ENCODE data around the gene OR5H15.
"Not testable (repeated sequence)": the region's sequence is repeated elsewhere in the genome, so short reads cannot be mapped to it uniquely, and the experiment has no call there.

OR5H15 gene

DNA sequence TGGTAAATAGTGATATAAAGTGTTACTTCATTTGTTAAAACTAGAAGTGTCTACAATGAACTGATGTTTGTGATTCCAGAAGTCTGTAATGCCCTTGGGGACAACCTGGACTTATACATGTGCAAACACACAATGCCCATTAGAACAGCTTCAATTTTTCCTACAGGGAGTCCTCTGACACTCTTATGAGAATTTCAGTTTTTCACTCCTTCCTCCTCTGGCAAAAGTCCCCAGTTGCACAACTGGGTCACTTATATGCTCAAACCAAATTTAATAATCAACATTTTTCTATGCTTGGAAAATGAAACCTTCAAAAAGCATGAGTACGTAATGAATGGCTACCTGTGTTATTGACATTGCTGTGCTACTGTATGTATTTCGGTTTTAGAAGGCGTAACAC lies at the start of gene OR5H15:
OR5H15 (plus strand) TSS at position 301 of the 400 bp plus-strand sequence. CDS start 2,004 bp downstream, outside the sequence.
- Mint-ChIP-seq H3K4me3 (no peak within 1 kb of the TSS), H3K27me3 (peaks cover 8% of the 10 kb centered on the region), H3K9me3 (no peaks in the 10 kb centered on the region), H3K4me1 (no peaks in the 10 kb centered on the region), H3K27ac (no peak within 1 kb of the TSS)
- no peak for ATAC-seq
- DNase-seq: no peak

DNA sequence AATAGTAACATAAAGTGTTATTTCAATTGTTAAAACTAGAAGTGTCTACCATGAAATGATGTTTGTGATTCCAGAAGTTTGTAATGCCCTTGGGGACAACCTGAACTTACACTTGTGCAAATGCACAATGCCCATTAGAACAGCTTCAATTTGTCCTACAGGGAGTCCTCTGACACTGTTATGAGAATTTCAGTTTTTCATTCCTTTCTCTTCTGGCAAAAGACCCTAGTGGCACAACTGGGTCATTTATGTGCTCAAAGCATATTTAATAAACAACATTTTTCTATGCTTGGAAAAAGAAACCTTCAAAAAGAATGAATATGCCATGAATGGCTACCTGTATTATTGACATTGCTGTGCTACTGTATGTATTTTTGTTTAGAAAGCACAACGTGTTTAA lies 36.1 kb upstream of the OR5H15 start, which contains the start of gene OR5H1:
OR5H1 (plus strand) TSS at position 301 of the 400 bp plus-strand sequence. CDS start 1,977 bp downstream, outside the sequence.
- Mint-ChIP-seq H3K27ac (no peak within 1 kb of the TSS), H3K4me3 (no peak within 1 kb of the TSS), H3K27me3 (no peaks in the 10 kb centered on the region), H3K9me3 (no peaks in the 10 kb centered on the region), H3K4me1 (no peaks in the 10 kb centered on the region)
- DNase-seq (no peak), ATAC-seq (no peak)

DNA sequence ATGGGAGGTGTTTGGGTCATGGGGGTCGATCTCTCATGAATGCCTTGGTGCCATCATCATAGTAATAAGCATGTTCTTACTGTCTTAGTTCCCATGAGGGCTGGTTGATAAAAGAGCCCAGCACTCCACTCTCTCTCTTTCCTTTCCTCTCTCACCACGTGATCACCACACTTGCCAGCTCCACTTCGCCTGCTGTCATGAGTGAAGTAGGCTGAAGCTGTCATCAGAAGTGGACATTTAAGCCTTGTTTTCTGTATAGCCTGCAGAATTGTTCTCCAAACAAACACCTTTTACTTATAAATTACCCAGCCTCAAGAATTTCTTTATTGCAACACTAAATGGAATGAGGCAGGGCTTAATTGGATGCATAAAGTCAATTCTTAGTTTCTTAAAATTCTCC lies 29.9 kb upstream of the OR5H15 start:
- ATAC-seq (no peak), DNase-seq (no peak)
- no peaks in the 10 kb centered on the region for H3K4me1 Mint-ChIP-seq
- no peak overlapping the region for H3K27ac Mint-ChIP-seq
- no peaks in the 10 kb centered on the region for H3K27me3 Mint-ChIP-seq
- H3K9me3 Mint-ChIP-seq: no peaks in the 10 kb centered on the region
- H3K4me3 Mint-ChIP-seq: no peak overlapping the region

DNA sequence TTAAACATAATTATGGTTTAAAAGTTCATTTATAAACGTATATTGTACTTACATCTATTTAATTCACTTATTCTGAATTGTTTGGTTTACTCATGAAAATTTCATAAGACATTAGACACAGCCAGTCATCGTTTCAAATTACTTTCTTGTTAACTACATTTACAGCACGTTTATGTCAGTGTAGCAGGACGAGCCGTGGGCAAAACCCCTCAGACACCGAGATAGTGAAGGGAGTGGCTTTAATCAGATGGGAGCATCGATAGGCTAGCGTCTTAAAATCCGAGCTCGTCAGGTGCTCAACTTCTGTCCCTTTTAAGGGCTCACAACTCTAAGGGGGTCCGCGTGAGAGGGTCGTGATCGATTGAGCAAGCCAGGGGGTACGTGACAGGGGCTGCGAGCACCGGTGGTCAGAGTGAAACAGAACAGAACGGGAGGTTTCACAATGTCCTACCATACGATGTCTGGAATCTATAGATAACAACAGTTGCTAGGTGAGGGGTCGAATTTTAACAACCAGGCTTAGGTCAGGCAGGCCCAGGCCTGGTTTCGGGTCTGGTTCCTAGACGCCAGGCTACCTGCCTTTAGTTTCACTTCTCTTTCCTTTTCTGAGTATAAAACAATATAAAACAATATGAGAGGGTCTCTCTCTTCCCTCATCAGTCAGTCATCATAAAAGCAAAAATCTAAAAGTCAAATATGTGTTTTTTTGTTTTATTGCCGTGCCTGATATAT lies 28.5 kb upstream of the OR5H15 start:
- not testable (repeated sequence) for H3K9me3 Mint-ChIP-seq, DNase-seq, H3K4me1 Mint-ChIP-seq, H3K27ac Mint-ChIP-seq, H3K4me3 Mint-ChIP-seq, H3K27me3 Mint-ChIP-seq, ATAC-seq

DNA sequence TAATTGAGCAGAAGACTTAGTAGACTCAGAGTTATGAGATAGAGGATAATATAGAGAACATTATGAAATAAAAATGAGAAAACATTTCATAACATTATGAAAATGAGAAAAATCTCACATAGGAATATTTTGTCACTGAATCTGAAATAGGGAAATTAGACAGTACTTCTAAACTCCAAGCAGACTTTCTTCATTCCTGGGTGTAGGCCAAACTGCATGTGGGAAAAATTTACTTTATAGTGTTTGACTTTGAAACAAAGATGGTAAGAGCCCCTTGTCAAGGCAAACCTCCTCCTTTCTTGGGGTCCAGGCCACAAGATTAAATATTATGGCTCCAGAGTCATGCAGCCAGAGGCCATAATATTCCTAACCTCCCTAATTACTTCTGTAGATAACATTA lies 26.0 kb upstream of the OR5H15 start:
- Mint-ChIP-seq H3K9me3 (no peaks in the 10 kb centered on the region), H3K4me3 (no peak overlapping the region), H3K4me1 (no peaks in the 10 kb centered on the region), H3K27ac (no peak overlapping the region), H3K27me3 (peaks cover 5% of the 10 kb centered on the region)
- ATAC-seq (no peak), DNase-seq (no peak)

DNA sequence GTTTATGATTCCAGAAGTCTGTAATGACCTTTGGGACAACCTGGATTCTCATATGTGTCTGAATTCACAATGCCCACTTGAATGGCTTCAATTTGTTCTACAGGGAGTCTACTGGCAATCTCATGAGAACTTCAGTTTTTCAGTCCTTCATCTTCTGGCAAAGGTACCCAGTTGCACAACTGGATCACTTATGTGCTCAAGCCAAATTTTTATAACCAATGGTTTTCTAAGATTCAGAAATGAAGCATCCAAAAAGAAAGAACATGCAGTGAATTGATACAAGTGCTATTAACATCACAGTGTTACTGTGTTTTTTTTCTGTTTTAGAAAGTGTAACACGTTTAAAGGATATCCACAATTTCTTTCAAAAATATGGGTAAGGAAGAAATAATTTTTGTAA lies 19.3 kb upstream of the OR5H15 start, which contains the start of gene OR5H14:
OR5H14 (plus strand) TSS at position 301 of the 400 bp plus-strand sequence. CDS start 1,907 bp downstream, outside the sequence.
- Mint-ChIP-seq H3K4me1 (no peaks in the 10 kb centered on the region), H3K27ac (peak within 1 kb of the TSS in 1 of 2 donors; percentile 80), H3K27me3 (peaks cover 8% of the 10 kb centered on the region), H3K9me3 (peaks cover 1 to 4% of the 10 kb centered on the region in 2 donors), H3K4me3 (no peak within 1 kb of the TSS)
- ATAC-seq (no peak), DNase-seq (no peak)

DNA sequence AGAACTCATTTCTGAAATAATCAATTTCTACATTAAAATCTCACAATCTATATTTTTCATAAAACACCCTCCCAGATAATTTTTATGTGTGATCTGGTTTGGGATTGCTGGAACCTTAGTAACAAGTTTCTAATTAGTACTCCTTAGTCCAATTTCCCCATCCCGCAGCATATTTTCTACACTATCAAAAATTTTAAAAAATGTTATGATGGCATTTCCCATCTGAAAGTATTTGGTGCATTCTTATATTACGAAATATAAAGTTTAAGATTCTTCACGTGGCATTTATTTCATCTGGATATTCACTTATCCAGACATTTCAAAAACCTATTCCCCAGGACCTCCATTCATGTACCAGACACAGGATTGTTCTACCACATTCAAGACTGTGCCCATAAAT lies 17.7 kb upstream of the OR5H15 start:
- H3K4me1 Mint-ChIP-seq: no peaks in the 10 kb centered on the region
- H3K27ac Mint-ChIP-seq: no peak overlapping the region
- ATAC-seq (no peak), DNase-seq (no peak)
- no peak overlapping the region for H3K4me3 Mint-ChIP-seq
- H3K27me3 Mint-ChIP-seq: peaks cover 12% of the 10 kb centered on the region
- H3K9me3 Mint-ChIP-seq: peaks cover 4 to 7% of the 10 kb centered on the region in 2 donors

DNA sequence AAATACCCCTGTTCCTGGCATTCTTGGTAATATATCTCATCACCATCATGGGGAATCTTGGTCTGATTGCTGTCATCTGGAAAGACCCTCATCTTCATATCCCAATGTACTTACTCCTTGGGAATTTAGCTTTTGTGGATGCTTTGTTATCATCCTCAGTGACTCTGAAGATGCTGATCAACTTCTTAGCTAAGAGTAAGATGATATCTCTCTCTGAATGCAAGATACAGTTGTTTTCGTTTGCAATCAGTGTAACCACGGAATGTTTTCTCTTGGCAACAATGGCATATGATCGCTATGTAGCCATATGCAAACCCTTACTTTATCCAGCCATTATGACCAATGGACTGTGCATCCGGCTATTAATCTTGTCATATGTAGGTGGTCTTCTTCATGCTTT lies 17.0 kb upstream of the OR5H15 start:
- H3K27ac Mint-ChIP-seq, ATAC-seq, H3K4me1 Mint-ChIP-seq, H3K9me3 Mint-ChIP-seq, DNase-seq, H3K27me3 Mint-ChIP-seq, H3K4me3 Mint-ChIP-seq: not testable (repeated sequence)

DNA sequence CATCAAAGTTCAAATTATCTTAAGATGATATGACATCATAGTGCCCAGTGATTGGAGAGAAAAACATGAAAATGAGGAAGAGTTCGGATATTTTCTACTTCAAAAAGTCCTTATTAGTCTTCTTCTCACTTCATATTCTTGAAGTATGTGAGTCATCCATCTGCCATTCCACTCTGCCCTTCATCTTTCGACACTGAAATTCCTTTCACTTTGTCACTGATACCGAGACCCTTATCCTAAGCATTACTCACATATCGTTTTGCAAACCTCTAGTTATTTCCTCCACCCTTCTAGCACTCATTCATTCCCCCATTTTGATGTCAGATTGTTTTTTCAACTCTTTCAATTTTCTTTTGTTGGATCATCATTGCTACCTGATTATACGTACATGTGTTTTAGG lies 15.3 kb upstream of the OR5H15 start:
- DNase-seq: no peak
- H3K27ac Mint-ChIP-seq: no peak overlapping the region
- no peak overlapping the region for H3K4me3 Mint-ChIP-seq
- peaks cover 6% of the 10 kb centered on the region for H3K27me3 Mint-ChIP-seq
- peaks cover 4 to 7% of the 10 kb centered on the region in 2 donors for H3K9me3 Mint-ChIP-seq
- H3K4me1 Mint-ChIP-seq: no peaks in the 10 kb centered on the region
- ATAC-seq: no peak

DNA sequence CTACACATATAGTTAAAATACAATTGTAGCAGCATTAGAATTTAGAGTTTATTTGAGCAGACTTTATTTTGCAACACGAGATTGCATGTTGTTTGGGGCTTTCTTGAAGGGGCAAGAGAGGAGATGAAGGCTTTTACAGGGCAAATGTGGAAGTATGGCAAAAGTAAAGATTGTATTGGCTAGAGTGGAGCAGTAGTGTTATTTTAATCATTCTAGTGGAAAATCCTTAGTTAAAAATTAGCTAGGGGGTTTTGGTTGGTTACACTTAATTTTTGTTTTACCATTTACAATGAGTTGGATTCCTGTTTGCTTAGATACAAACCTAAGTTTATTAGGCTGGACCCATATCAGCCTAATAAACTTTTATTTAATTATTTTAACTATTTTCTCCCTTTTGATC lies 4.6 kb downstream of the OR5H15 start:
- no peaks in the 10 kb centered on the region for H3K4me1 Mint-ChIP-seq
- peaks cover 0 to 6% of the 10 kb centered on the region in 2 donors for H3K9me3 Mint-ChIP-seq
- H3K27me3 Mint-ChIP-seq: no peaks in the 10 kb centered on the region
- no peak for DNase-seq
- H3K27ac Mint-ChIP-seq: no peak overlapping the region
- no peak for ATAC-seq
- no peak overlapping the region for H3K4me3 Mint-ChIP-seq

DNA sequence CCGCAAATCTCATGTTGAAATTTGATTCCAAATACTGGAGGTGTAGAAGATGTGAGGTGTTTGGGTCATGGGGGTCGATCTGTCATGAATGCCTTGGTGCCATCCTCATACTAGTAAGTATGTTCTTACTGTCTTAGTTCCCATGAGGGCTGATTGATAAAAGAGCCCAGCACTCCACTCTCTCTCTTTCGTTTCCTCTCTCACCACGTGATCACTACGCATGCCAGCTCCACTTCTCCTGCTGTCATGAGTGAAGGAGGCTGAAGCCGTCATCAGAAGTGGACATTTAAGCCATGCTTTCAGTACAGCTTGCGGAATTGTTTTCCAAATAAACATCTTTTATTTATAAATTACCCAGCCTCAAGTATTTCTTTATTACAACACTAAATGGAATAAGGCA lies 6.1 kb downstream of the OR5H15 start:
- DNase-seq: no peak
- Mint-ChIP-seq H3K4me3 (no peak overlapping the region), H3K27me3 (no peaks in the 10 kb centered on the region), H3K4me1 (no peaks in the 10 kb centered on the region), H3K27ac (no peak overlapping the region), H3K9me3 (peaks cover 0 to 15% of the 10 kb centered on the region in 2 donors)
- ATAC-seq: no peak

DNA sequence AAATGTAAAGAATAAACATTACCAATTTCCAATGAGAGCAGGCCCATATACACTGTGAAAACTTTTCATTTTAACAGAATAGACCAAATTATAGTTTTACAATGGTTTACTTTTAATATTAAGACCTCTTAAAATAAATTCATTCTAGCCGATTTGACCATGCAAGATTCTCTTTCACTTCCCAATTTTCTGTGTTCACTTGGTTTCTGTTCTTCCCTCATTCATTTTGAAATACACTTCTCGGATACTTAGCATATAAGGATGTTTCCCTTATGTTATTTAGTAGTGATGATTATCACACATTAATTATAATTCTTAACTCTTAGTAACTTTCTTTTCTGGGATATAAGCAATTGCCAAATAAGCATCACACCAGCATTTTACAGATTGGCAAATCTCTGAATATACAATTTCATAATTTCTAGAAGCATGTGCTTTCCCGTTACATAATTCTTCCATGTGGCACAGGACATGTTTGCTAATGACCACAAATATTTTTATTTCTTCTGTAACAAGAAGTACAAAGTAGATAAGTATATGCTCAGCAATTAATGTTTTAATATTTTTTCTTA lies 13.9 kb downstream of the OR5H15 start:
- Mint-ChIP-seq H3K4me3 (no peak overlapping the region), H3K27ac (no peak overlapping the region), H3K4me1 (no peaks in the 10 kb centered on the region), H3K27me3 (no peaks in the 10 kb centered on the region), H3K9me3 (peaks cover 0 to 9% of the 10 kb centered on the region in 2 donors)
- DNase-seq: no peak
- no peak for ATAC-seq

DNA sequence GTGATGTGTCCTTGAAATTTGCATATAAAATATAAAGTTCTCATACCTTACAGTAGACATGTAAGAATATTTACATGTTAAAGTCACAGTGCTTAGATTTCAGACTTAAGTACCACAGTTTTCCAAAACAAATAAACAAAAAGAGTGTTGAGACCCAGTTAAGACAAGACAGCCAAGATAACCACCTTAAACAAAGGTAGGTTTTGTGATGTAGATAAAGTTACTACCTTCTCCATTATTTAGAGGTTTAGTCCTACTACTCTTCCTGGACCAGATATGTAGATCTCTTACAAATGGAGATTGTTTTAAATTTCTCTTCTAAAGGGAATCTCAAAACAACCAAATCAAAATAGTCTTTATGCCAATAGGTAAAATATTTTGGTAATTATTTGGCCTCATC lies 15.7 kb downstream of the OR5H15 start:
- no peaks in the 10 kb centered on the region for H3K27me3 Mint-ChIP-seq
- no peaks in the 10 kb centered on the region for H3K4me1 Mint-ChIP-seq
- ATAC-seq (no peak), DNase-seq (no peak)
- H3K9me3 Mint-ChIP-seq: peaks cover 0 to under 1% of the 10 kb centered on the region in 2 donors
- H3K4me3 Mint-ChIP-seq: no peak overlapping the region
- no peak overlapping the region for H3K27ac Mint-ChIP-seq

DNA sequence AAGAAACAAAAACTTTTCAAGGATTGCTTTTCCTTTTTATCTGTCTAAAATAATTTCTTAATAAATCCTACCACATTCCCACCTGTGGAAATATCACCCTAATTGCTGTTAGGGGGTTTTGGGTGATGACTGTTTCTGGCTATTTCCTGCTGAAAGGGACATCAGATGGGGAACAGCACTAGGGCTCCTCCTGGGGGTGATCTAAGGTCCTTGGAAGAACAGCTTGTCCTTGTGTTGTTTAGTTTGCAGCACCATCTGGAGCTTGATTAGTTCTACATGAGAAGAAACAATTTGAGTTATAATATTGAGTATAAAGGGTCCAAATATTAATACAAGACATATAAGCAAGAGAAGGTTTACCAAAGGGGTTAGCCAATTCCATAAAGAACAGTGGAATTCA lies 18.7 kb downstream of the OR5H15 start:
- Mint-ChIP-seq H3K9me3 (no peaks in the 10 kb centered on the region), H3K27me3 (no peaks in the 10 kb centered on the region), H3K27ac (no peak overlapping the region), H3K4me3 (no peak overlapping the region), H3K4me1 (peaks cover 7% of the 10 kb centered on the region)
- no peak for DNase-seq
- no peak for ATAC-seq

DNA sequence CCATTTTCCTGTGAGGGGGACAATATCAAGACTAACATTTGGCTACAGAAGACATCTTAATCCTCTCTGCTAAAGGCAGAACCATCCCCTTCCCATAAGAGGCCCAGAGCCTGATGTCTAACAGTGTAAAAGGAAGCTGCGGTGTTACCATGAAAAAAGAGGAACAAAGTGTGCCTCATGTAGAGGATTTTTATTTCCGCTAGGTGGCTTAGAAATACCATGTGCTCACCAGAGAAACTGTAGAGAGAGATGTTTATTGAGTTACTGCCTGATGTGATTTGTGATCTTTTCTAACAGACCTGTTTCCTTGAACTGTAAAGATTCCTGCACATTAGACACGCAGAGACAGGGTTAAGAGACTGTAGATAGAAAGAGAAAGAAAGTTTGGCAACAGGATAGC lies 22.0 kb downstream of the OR5H15 start:
- DNase-seq (no peak), ATAC-seq (peak; percentile 58)
- H3K27me3 Mint-ChIP-seq: peaks cover 11% of the 10 kb centered on the region
- H3K27ac Mint-ChIP-seq: no peak overlapping the region
- peaks cover 7% of the 10 kb centered on the region for H3K4me1 Mint-ChIP-seq
- H3K4me3 Mint-ChIP-seq: no peak overlapping the region
- H3K9me3 Mint-ChIP-seq: no peaks in the 10 kb centered on the region

DNA sequence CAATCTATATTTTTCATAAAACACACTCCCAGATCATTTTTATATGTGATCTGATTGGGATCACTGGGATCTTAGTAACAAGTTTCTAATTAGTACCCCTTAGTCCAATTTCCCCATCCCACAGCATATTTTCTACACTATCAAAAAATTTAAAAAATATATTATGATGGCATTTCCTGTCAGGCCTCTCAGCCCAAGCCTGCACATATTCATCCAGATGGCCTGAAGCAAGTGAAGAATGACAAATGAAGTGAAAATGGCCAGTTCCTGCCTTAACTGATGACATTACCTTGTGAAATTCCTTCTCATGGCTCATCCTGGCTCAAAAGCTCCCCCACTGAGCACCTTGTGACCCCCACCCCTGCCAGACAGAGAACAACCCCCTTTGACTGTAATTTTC lies 24.4 kb downstream of the OR5H15 start:
- H3K4me3 Mint-ChIP-seq, H3K27ac Mint-ChIP-seq, ATAC-seq, H3K9me3 Mint-ChIP-seq, DNase-seq, H3K4me1 Mint-ChIP-seq: not testable (repeated sequence)
- H3K27me3 Mint-ChIP-seq: peaks cover 11% of the 10 kb centered on the region
